ENCODE results near the gene EFNA1.

The EFNA1 gene

DNA sequence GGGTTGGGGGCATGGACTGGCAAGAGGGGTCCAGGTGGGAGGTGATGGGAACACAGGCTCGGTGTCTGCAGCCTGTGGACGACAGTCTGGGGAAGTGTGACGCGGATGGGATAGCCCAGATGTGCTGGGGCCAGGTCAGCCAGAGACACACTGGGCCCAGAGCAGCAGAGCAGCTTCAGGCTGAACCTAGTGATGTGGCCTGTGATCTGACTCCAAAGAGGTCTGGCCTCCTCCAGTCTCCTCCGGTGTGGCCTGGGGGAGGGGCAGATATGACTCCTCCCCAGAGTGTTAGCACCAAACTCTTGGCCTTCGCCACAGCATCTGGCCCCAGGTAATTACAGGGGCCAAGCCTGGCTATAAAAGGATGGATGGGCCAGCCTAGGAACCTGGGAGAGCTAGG, 35.5 kb upstream of the EFNA1 start:
- DNase-seq = no peak
- Histone ChIP-seq H3K36me3 (replicated peaks) (no peaks in the 10 kb centered on the region), H3K4me3 (ENCODE audit: low read depth, low read length) (no peak overlapping the region), H3K27ac (no peak overlapping the region), H3K27me3 (replicated peaks) (peaks cover 10% of the 10 kb centered on the region)
- in situ Hi-C loops (cut with HindIII; ENCODE audit: low pct_ligation_motif_present, low sequenced_read_pairs) = no loop called here
- TF ChIP-seq, protein P1, sequence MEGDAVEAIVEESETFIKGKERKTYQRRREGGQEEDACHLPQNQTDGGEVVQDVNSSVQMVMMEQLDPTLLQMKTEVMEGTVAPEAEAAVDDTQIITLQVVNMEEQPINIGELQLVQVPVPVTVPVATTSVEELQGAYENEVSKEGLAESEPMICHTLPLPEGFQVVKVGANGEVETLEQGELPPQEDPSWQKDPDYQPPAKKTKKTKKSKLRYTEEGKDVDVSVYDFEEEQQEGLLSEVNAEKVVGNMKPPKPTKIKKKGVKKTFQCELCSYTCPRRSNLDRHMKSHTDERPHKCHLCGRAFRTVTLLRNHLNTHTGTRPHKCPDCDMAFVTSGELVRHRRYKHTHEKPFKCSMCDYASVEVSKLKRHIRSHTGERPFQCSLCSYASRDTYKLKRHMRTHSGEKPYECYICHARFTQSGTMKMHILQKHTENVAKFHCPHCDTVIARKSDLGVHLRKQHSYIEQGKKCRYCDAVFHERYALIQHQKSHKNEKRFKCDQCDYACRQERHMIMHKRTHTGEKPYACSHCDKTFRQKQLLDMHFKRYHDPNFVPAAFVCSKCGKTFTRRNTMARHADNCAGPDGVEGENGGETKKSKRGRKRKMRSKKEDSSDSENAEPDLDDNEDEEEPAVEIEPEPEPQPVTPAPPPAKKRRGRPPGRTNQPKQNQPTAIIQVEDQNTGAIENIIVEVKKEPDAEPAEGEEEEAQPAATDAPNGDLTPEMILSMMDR (IDR thresholded peaks at IDR 0.05; ENCODE audit: low read depth, low read length, missing control alignments) = no peak

DNA sequence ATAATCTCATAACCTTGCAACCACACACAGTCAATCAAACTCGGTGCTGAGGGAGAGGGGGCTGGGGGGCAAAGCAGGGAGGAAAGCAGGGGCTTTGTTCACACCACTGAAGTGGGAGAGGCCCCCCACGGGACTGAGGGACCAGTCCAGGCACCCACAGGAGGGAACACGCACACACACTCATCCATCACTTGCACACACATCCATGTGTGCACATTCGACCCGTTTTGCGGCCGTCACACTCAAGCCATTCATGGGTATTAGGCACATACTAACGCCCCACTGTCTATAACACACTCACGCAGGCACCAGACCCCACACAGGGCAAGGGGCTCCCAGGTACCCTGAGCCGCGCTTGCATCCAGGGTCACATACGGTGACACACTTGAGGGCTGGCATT, 35.0 kb upstream of the EFNA1 start:
- Histone ChIP-seq H3K27me3 (replicated peaks) (peaks cover 10% of the 10 kb centered on the region), H3K36me3 (replicated peaks) (no peaks in the 10 kb centered on the region), H3K4me3 (ENCODE audit: low read depth, low read length) (no peak overlapping the region), H3K27ac (no peak overlapping the region)
- TF ChIP-seq, protein P1 (IDR thresholded peaks at IDR 0.05; ENCODE audit: low read depth, low read length, missing control alignments) = no peak
- no peak for DNase-seq
- in situ Hi-C loops (cut with HindIII; ENCODE audit: low pct_ligation_motif_present, low sequenced_read_pairs) = no loop called here

DNA sequence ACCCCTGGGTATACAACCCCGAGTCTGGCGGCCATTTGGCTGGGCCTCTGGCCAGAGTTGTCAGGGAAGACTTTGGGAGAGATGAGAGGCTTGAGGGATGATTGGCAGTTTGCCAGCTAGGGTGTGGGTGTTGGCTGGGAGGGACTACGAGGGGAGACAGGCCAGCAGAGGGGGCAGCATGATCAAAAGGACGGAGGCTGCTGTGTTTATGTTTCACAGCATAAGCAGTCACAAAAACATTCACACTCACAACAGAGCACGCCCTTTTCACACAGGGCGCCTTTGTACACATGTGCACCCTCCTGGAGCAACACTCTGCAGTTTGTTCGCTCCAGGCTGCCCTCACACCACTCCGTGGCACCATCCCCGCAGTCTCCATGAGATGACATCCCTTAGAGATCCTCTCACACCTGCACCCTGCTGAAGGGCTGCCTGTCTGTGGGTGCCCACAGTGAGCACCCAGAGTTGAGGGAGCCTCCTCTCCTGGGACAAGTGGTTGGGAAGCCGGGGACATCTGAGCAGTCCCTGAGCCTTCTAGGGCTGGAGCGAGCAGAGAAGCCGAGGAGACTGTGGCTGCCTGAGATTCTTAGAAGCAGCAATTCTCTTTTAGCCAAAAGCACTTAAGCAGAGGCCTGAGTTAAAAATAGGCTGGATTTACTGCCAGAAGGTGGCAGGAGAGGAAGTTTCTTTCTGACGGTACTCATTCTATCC, 33.6 kb upstream of the EFNA1 start:
- Histone ChIP-seq H3K4me3 (ENCODE audit: low read depth, low read length) (no peak overlapping the region), H3K36me3 (replicated peaks) (no peaks in the 10 kb centered on the region), H3K27ac (no peak overlapping the region), H3K27me3 (replicated peaks) (peaks cover 10% of the 10 kb centered on the region)
- TF ChIP-seq, protein P1 (IDR thresholded peaks at IDR 0.05; ENCODE audit: low read depth, low read length, missing control alignments) = peak; percentile 58
- no peak for DNase-seq
- in situ Hi-C loops (cut with HindIII; ENCODE audit: low pct_ligation_motif_present, low sequenced_read_pairs) = no loop called here

DNA sequence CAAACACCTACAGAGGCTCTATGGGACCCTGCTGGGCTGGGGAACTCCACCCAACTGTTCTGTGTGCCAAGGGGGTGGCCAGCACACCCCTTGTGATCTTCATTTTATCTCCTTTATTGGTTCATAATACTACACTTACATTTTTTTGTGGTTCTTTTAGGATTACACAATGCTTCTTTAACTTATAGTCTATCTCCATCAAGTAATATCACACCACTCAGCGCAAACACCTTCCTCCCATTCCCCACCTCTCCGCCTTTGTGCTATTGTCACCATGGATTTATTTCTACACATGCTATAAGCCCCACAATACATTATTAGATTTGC, 33.1 kb upstream of the EFNA1 start:
- peaks cover 10% of the 10 kb centered on the region for H3K27me3 ChIP-seq (replicated peaks)
- no peak overlapping the region for H3K27ac ChIP-seq
- no peak overlapping the region for H3K4me3 ChIP-seq (ENCODE audit: low read depth, low read length)
- H3K36me3 ChIP-seq (replicated peaks) = no peaks in the 10 kb centered on the region
- no peak for DNase-seq
- in situ Hi-C loops (cut with HindIII; ENCODE audit: low pct_ligation_motif_present, low sequenced_read_pairs) = no loop called here
- TF ChIP-seq, protein P1 (IDR thresholded peaks at IDR 0.05; ENCODE audit: low read depth, low read length, missing control alignments) = no peak

DNA sequence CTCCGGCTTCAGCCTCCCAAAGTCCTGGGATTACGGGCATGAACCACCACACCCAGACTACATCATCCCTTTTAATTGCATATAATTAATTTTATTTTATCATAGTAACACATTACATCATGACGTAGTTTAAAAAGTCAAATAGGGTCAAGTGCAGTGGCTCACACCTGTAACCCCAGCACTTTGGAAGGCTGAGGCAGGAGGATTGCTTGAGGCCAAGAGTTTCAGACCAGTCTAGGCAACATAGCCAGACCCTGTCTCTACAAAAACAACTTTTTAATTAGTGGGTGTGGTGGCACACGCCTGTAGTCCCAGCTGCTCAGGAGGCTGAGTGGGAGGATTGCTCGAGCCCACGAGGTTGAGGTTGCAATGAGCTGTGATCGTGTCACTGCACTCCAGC, 28.3 kb upstream of the EFNA1 start:
- H3K27ac ChIP-seq = no peak overlapping the region
- H3K36me3 ChIP-seq (replicated peaks) = no peaks in the 10 kb centered on the region
- in situ Hi-C loops (cut with HindIII; ENCODE audit: low pct_ligation_motif_present, low sequenced_read_pairs) = no loop called here
- H3K4me3 ChIP-seq (ENCODE audit: low read depth, low read length) = no peak overlapping the region
- peaks cover 10% of the 10 kb centered on the region for H3K27me3 ChIP-seq (replicated peaks)
- no peak for DNase-seq
- TF ChIP-seq, protein P1 (IDR thresholded peaks at IDR 0.05; ENCODE audit: low read depth, low read length, missing control alignments) = no peak

DNA sequence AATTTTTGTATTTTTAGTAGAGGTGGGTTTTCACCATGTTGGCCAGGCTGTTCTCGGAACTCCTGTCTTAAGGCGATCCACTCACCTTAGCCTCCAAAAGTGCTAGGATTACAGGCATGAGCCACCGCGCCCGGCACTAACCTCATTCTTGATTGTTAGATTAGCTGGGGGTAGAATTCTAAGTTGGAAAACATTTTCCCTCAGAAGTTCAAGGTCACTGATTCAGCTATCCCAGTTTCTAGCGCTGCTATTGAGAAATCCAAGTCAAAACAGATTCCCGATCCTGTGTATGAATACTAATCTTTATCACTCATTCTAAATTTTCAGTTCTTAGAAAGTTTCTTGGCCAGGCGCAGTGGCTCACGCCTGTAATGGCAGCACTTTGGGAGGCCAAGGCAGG, 24.4 kb upstream of the EFNA1 start:
- H3K27ac ChIP-seq = no peak overlapping the region
- H3K27me3 ChIP-seq (replicated peaks) = peaks cover 3% of the 10 kb centered on the region
- no peak overlapping the region for H3K4me3 ChIP-seq (ENCODE audit: low read depth, low read length)
- TF ChIP-seq, protein P1 (IDR thresholded peaks at IDR 0.05; ENCODE audit: low read depth, low read length, missing control alignments) = no peak
- no peak for DNase-seq
- H3K36me3 ChIP-seq (replicated peaks) = no peaks in the 10 kb centered on the region
- in situ Hi-C loops (cut with HindIII; ENCODE audit: low pct_ligation_motif_present, low sequenced_read_pairs) = no loop called here
